Effector memory CD4-positive, alpha-beta T cell (primary cell): ENCODE measurements around the gene CHRNA1.

ENCODE experiments used
- DNase-seq, 3 donors: peaks; one replicate each; pipeline ENCODE4 v3.0.0-alpha.2; 2020
- H3K27ac ChIP-seq: 2 replicates; pipeline ENCODE4 v1.7.0; 2013; ENCODE audit warnings: mild to moderate bottlenecking, low read length, moderate library complexity; ENCODE audit not compliant: insufficient read depth, poor library complexity, severe bottlenecking
- H3K27me3 ChIP-seq: replicated peaks from 2 replicates; pipeline ENCODE4 v1.7.0; 2013; ENCODE audit warnings: mild to moderate bottlenecking, low read length; ENCODE audit not compliant: insufficient read depth, control insufficient read depth, poor library complexity, severe bottlenecking
- H3K36me3 ChIP-seq: 2 replicates; pipeline ENCODE4 v1.7.0; 2013; ENCODE audit warnings: mild to moderate bottlenecking, low read length, moderate library complexity; ENCODE audit not compliant: control insufficient read depth, insufficient read depth
- H3K4me1 ChIP-seq: 2 replicates; pipeline ENCODE4 v1.7.0; 2013; ENCODE audit warnings: low read length, mild to moderate bottlenecking; ENCODE audit not compliant: control insufficient read depth, insufficient read depth, poor library complexity, severe bottlenecking
- H3K4me3 ChIP-seq: 2 replicates; pipeline ENCODE4 v1.7.0; 2013; ENCODE audit warnings: low read length, low read depth, mild to moderate bottlenecking; ENCODE audit not compliant: insufficient read depth, poor library complexity, severe bottlenecking
- H3K9me3 ChIP-seq: 2 replicates; pipeline ENCODE4 v1.7.0; 2013; ENCODE audit warnings: mild to moderate bottlenecking, low read length, moderate library complexity; ENCODE audit not compliant: control insufficient read depth

CHRNA1 gene

GRCh38 chr2:174750923-174751441 lies 13.3 kb downstream of the CHRNA1 start:
- DNase-seq: peak; percentile 27 to 51 (median 45)
- peaks cover 18% of the 10 kb centered on the region for H3K4me1 ChIP-seq
- H3K27me3 ChIP-seq: no peaks in the 10 kb centered on the region
- H3K4me3 ChIP-seq: no peak overlapping the region
- no peaks in the 10 kb centered on the region for H3K9me3 ChIP-seq
- H3K36me3 ChIP-seq: no peaks in the 10 kb centered on the region
- H3K27ac ChIP-seq: peak overlapping the region; percentile 19

GRCh38 chr2:174749793-174750192 lies 14.5 kb downstream of the CHRNA1 start:
- H3K36me3 ChIP-seq: no peaks in the 10 kb centered on the region
- H3K4me1 ChIP-seq: peaks cover 18% of the 10 kb centered on the region
- no peaks in the 10 kb centered on the region for H3K9me3 ChIP-seq
- H3K4me3 ChIP-seq: no peak overlapping the region
- no peaks in the 10 kb centered on the region for H3K27me3 ChIP-seq
- no peak overlapping the region for H3K27ac ChIP-seq
- DNase-seq: no peak

- Histone ChIP-seq H3K4me1 (peaks cover 18% of the 10 kb centered on the region), H3K9me3 (no peaks in the 10 kb centered on the region), H3K4me3 (no peak overlapping the region), H3K36me3 (no peaks in the 10 kb centered on the region), H3K27ac (no peak overlapping the region), H3K27me3 (no peaks in the 10 kb centered on the region)
- peak; percentile 38 to 54 (median 42) for DNase-seq
Measured at GRCh38 chr2:174748948-174749347, 15.3 kb downstream of the CHRNA1 start.

DNA sequence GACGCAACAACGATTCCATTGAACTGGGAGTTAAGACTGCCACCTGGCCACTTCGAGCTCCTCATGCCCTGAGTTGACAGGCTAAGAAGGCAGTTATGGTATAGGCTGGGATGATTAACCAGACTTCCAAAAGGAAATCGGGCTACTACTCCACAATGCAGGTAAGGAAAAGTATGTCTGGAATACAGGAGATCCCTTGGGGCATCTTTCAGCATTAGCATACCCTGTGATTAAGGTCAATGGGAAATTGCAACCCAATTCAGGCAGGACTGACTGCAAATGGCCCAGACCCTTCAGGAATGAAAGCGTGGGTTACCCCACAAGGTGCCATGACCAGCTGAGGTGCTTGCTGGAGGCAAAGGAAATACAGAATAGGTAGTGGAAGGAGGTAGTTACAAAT lies 19.1 kb downstream of the CHRNA1 start:
- no peak overlapping the region for H3K4me3 ChIP-seq
- H3K9me3 ChIP-seq: no peaks in the 10 kb centered on the region
- H3K4me1 ChIP-seq: no peaks in the 10 kb centered on the region
- H3K36me3 ChIP-seq: no peaks in the 10 kb centered on the region
- no peaks in the 10 kb centered on the region for H3K27me3 ChIP-seq
- no peak for DNase-seq
- H3K27ac ChIP-seq: no peak overlapping the region

DNA sequence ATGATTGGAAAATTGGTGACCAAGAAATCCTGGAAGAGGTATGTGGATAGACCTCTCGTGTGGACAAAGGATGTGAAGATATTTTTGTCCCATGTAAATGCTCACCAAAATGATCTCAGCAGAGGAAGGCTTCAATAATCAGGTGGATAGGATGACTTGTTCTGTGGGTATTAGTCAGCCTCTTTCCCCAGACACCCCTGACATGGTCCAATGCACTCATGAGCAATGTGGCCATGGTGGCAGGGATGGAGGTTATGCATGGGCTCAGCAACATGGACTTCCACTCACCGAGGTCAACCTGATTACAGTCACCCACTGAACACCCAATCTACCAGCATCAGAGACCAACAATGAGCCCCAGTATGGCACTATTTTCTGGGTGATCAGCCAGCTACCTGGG lies 20.2 kb downstream of the CHRNA1 start:
- Histone ChIP-seq H3K4me3 (no peak overlapping the region), H3K36me3 (no peaks in the 10 kb centered on the region), H3K27me3 (no peaks in the 10 kb centered on the region), H3K9me3 (no peaks in the 10 kb centered on the region), H3K4me1 (no peaks in the 10 kb centered on the region), H3K27ac (no peak overlapping the region)
- no peak for DNase-seq

GRCh38 chr2:174740721-174741120 lies 23.6 kb downstream of the CHRNA1 start:
- Histone ChIP-seq H3K4me1 (no peaks in the 10 kb centered on the region), H3K4me3 (no peak overlapping the region), H3K27me3 (no peaks in the 10 kb centered on the region), H3K36me3 (no peaks in the 10 kb centered on the region), H3K9me3 (no peaks in the 10 kb centered on the region), H3K27ac (no peak overlapping the region)
- no peak for DNase-seq

DNA sequence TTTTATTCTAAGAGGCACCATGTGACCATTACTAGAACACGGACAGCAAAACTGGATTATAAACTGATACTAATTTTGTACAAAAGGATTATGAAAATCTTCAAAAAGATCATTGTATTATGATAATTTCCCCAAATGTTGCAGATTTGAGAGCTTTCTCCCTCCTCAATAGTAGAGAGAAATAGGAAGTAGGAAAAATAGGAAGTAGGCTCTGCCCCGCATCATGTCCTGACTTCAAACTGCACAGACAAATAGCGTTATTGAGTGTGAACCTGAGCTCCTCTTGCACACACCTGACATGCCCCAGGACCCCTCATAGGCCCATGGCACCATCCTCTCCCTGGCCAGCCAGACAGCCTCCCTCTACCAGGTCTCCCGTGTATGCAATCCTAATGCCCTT lies 25.4 kb downstream of the CHRNA1 start:
- H3K27ac ChIP-seq: no peak overlapping the region
- H3K9me3 ChIP-seq: no peaks in the 10 kb centered on the region
- no peaks in the 10 kb centered on the region for H3K27me3 ChIP-seq
- DNase-seq: no peak
- no peaks in the 10 kb centered on the region for H3K4me1 ChIP-seq
- H3K36me3 ChIP-seq: no peaks in the 10 kb centered on the region
- H3K4me3 ChIP-seq: no peak overlapping the region

- Histone ChIP-seq H3K4me1 (peaks cover 16% of the 10 kb centered on the region), H3K27ac (no peak overlapping the region), H3K27me3 (peaks cover 3% of the 10 kb centered on the region), H3K9me3 (no peaks in the 10 kb centered on the region), H3K36me3 (no peaks in the 10 kb centered on the region), H3K4me3 (no peak overlapping the region)
- DNase-seq: no peak
Measured at GRCh38 chr2:174731546-174731945, 32.7 kb downstream of the CHRNA1 start.

DNA sequence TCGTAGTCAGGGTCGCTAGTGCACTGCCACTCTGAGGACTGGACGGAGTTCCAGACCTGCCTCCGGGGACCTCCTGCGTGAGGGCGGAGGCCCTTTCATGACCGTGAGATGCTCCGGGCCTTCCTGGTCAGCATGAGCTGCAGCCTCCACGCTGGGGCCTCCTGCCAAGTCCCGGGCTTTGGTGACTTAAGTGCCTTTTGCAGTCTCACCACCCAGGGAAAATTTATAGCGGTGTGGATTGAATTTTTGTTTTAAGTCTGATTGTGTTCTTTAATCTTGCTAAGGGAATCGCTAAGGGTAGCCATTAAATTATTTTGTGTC lies 33.6 kb downstream of the CHRNA1 start:
- H3K36me3 ChIP-seq: no peaks in the 10 kb centered on the region
- H3K4me1 ChIP-seq: peaks cover 19% of the 10 kb centered on the region
- H3K4me3 ChIP-seq: peak overlapping the region; percentile 76
- peaks cover 3% of the 10 kb centered on the region for H3K27me3 ChIP-seq
- H3K27ac ChIP-seq: no peak overlapping the region
- no peak for DNase-seq
- H3K9me3 ChIP-seq: no peaks in the 10 kb centered on the region

DNA sequence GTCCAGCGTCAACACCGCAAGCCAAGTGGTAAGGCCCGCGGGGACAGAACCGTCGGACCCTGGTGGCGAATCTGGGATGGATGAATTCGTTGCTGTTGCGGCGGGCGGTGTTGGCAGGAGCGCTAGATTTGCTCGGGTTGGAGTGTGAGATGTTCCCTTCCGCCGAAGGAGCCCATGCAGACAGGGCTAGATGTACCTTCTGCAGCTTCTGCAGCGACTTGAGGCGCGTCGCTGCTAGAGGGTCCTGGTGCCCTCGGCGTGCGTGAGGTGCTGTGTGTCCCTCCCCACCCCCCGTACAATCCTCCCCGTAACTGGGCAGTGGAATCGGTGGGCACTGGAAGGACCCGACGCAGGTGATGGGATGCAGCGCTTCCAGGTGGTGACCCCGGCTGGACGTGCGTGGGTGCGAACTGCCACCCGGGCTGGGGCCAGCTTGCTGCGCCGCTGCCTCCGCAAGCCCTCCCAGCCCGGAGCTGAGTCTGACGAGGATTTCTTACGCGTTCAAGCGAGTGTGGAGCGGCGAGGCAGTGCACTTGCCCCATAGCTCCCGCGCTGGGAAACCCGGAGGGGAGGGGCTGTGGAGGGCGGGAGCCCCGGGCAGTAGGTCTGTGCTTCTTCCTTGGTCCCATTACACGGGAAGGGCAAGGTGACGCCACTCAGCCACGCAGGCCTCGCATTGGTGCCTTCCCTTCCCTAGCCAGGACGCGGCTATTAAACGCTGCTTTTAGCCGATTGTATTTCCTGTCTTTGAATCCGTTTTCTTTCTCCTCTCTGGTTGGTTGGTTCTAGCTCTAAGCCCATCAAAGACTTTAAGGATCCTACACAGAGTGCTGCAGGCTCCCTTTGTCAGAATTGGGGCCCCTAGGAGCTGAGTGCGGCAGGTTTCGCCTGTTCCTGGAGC lies 34.2 kb downstream of the CHRNA1 start:
- H3K27me3 ChIP-seq: peaks cover 3% of the 10 kb centered on the region
- DNase-seq: peak in 1 of 3 donors; percentile 20
- no peak overlapping the region for H3K27ac ChIP-seq
- peak overlapping the region; percentile 76 for H3K4me3 ChIP-seq
- H3K4me1 ChIP-seq: peaks cover 19% of the 10 kb centered on the region
- H3K9me3 ChIP-seq: no peaks in the 10 kb centered on the region
- H3K36me3 ChIP-seq: no peaks in the 10 kb centered on the region
